Hypothalamus (tissue), 51 donors: ENCODE results near the gene LAMA1.

Experiments used
- DNase-seq, 51 donors: peaks; one replicate each; lab custom pipeline; 2025; lab: John Stamatoyannopoulos, UW

LAMA1 gene

GRCh38 chr18:7116001-7116730 lies 1.4 kb downstream of the LAMA1 start:
- DNase-seq: peak in 2 of 51 donors; percentile 1 to 13

DNA sequence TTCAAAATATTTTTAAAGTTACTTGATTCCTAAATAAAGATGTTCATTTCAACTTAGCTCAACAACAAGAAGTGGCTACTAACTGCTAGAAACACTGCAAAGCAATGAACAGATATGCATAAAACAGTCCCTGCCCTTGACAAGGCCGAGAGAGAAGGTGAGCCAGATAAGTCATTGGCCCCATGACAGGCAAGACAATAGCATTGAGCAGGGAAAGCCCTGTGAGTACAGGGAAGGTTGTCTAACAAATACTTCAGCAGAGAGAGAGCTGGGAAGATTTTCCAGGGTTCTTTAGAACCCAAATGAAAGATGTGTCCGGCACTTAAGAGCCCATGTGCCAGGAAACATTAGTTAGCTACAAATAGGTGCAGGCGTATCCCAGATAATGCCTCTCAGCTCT lies 4.7 kb downstream of the LAMA1 start:
- no peak for DNase-seq

DNA sequence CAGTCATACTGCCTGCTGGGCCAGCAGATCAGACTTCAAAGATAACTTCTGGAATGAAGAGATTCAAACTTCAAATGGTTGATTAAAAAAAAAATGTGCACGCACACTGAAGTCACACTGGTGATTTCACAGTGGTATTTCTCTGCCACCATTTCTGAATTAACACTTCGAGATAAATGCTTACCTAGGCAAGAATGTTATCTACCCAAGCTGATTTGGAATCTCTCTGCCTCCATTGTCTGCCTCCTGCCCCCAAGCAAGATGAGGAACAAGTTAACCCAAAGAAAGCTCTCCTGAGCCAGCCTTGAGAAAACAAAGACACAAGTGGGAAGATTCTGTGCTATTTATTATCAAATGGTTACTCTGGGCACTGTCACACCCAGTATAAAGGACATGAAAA lies 6.5 kb downstream of the LAMA1 start:
- no peak for DNase-seq

DNA sequence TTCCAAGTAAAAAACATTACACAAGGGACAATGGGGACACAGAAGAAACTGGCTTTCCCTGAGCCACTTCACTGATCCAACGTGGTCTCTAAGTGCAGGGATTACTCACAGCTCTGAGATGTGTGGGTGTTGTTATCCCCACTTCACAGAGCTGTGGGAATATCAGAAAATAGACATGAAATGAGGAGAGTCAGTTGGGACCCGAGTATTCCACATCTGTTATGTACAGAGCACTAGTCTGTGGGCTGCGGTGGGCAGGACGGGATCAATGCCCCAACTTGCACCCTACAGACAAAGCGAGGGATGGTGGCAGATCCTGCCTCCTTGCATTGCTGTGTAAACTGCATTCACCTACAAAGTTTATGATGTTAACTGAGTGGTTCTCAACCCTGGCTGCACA lies 11.7 kb downstream of the LAMA1 start:
- DNase-seq: no peak

- DNase-seq: no peak
Measured at GRCh38 chr18:7105268-7105667, 12.3 kb downstream of the LAMA1 start.

GRCh38 chr18:7104649-7105048 lies 12.9 kb downstream of the LAMA1 start:
- DNase-seq: no peak

DNA sequence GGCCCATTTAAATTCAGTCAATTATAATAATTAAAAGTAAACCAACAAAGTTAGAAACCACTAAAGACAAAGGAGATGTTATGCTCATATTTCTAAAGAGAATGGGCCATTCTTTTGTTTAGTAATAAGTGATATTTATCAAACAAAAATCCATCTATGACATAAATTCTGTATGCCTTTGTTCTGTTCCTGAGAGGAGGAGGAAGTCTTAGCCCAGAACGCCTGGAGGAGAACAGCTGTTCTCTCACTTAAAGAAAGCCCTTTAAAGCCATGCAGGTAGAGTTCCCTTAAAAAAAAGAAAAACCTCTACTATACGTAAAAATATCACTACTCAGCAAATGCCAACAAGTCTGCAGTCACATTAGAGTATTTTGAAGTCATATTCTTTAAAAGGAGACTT lies 15.5 kb downstream of the LAMA1 start:
- DNase-seq: no peak

- no peak for DNase-seq
Measured at GRCh38 chr18:7096838-7097237, 20.8 kb downstream of the LAMA1 start.

- DNase-seq: no peak
Measured at GRCh38 chr18:7094427-7094826, 23.2 kb downstream of the LAMA1 start.

DNA sequence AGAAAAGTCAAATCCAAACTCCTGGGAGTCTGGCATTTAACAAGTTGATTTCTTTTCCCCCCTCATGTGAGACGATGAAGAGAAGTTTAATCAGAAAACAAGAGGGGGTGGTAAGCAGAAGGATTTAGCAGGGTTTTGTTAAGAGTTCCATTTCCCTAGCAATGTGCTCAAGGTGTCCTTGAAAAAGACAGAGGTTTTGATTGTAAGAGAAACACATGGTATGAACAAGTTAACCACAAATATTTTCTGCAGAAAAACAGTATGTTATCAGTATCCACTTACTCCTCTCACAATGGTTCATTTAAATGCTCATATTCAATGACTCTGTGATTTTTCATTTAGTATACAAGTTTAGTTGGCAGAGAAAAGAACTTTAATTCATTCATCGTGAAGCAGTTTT lies 26.8 kb downstream of the LAMA1 start:
- no peak for DNase-seq

DNA sequence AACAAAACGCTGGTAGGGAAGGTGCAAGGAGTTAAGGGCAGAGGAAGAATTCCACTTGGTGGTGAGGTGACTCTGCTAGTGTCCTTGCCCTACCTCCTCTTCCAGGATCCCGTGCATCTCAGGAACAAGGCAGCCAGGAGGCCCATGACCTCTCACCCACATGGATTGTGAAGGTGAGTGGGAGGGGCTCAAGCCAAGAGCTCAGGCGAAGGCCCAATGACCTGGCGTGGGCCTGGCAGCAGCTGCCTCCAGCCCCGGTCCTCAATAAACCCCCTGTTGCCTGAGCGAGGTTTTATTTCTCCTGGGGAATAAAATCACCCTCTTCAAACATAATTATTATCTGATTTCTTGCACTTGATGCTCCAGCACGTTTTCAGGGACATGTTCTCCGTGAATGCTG lies 28.2 kb downstream of the LAMA1 start:
- DNase-seq: no peak

DNA sequence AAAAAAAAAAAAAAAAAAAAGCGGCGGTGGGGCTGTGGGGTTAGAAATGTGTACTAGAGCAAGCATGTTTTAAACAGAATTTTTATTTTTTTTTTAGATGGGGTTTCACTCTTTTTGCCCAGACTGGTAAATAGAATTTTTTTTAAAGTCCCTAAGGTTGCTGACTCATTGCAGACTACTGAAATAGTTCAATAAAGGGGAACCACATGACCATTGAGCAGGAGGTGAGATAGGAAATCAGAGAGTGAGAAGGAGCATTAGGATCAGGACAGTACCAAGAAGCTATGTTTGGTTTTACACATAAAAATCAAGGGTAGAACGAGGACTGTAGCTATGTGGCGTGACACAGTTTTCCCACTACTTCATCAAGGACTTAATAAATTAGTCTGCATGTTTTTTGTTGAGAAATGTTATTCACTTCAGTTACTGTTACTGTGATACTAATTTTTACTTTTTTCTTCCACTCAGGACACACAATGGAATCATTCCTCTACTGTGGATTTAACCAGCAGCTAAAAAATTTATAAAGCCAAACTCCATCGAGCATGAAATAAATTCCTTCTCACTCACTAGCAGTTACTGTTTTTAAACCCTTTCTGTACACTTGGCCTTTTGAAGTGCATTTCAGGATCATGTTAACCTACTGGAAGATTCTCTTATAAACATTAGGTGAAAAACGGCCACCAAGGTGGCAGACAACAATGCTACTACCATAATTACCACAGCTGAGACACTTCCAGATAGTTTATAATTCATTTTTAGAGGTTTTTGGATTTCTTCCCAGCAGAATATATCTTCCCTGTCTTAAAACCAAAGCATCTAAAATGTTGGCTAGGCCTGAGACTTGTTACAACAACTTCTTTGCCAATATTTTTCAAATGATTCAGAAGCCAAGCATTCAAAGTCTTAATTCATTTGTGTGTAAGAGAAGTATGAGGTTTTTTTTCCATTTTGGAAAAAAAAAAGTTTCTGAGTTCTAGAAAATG lies 33.2 kb downstream of the LAMA1 start:
- DNase-seq: no peak

DNA sequence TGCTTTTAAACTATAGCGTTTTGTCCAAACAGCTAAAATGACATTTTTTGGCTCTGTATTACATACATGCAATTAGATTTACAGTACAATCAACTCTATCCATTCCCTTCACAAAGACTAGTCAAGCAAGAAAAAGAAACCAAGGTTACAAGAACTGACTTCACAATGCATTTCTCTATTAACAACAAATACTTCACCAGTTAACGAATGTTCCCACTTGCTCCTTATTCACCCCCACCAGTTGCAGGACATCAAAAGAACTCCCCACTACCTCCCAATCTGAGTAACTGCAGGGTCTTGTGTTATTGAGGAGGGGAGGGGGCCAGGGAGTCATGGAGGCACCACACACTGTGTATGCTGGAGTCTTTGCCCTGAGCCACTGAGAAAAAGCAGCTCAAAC lies 34.9 kb downstream of the LAMA1 start:
- no peak for DNase-seq

- DNase-seq: no peak
Measured at GRCh38 chr18:7079231-7079630, 38.4 kb downstream of the LAMA1 start.

- DNase-seq: no peak
Measured at GRCh38 chr18:7072593-7072992, 45.0 kb downstream of the LAMA1 start.

GRCh38 chr18:7071600-7071999 lies 46.0 kb downstream of the LAMA1 start:
- DNase-seq: no peak

DNA sequence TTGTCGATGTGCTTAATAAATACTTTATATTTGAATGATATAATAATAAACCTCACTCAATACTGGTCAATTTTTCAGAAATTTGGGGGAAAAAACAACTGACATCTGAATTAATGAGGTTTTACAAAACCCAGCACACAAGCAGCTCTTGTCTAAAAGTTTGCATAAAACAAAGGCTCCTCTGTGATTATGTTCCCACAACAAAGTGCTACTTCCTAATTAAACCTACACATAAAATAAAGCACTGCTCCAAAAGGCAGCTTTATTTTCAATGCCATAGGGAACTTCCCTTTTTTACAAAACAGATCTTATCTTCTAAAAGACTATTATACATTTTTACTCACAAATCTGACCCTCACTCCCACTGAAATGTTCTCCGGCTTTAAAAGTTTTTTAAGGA lies 47.1 kb downstream of the LAMA1 start:
- no peak for DNase-seq

DNA sequence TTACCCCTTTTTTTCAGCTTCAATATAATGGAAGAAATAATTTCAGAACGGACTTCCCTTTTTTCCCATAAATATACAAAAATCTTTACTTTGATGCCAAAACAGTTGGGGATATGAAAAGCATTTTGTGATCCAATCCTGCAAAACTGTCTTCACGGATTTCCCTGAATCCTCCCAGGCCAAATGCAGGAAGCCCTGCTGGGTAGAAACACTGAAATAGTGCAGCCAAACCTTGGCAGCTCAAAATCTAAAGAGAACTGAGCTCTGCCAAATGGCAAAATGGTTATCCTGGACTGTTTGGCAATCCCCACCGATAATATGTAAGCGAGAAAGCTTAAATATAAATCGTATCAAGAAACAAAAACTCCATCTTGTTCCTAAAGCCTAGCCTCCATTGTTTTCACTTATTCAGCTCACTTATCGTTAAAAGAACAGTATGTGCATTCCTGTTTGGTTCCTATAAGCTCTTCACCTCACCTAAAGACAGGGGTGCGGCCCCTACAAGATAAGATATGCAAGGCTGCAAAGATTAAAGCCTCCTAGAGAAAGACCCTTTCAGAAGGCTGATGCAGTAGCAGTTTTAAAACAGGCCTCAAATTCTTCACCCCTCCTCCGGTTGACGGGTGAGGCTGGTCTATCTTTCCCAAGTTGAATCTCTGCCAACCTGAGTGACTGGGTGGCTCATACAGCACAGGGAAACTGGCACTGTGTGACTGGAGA lies 48.6 kb downstream of the LAMA1 start:
- DNase-seq: no peak

DNA sequence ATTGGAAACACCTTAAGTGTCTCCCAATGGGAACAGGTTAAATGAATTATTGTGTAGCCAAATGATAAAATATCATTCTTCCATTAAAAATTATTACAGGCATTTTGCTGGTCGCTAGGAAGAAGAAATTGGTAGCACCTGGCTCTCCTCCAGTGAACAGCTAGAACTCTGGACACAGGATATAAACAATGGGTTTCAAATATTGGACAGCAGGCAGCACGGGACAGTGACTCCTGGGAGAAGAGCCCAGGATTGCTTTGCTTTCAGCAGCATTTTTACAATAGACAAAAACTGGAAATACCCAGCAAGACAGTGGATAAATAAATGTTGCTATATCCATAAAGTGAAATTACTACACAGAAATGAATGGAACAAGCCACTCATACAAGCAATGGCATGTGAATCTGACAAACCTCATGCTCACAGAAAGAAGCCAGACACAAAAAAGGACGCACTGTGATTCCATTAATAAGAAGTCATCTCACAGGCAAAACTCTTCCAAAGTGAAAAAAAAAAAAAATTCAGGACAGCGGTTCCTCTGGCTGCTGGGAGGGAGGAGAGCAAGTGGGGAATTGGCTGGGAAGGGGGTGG lies 50.5 kb downstream of the LAMA1 start:
- no peak for DNase-seq

DNA sequence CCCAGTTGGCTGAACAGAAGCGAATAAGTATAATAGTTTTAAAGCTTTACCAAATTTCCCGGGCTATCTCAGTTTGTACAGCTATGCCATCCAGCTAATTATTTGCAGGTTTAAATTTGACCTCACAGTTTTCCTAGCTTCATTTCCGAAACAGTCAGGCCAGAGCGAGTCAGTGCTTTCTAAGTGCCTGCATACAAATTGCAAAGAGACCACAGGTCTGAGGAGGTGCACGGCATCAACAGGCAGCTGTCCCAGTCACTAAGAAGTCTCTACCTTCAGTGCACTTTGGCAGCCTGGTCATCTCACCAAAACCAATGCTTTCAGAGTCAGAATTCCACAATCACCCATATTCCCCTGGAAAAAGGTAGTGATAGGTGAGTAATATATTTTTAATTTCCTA lies 51.9 kb downstream of the LAMA1 start:
- no peak for DNase-seq

DNA sequence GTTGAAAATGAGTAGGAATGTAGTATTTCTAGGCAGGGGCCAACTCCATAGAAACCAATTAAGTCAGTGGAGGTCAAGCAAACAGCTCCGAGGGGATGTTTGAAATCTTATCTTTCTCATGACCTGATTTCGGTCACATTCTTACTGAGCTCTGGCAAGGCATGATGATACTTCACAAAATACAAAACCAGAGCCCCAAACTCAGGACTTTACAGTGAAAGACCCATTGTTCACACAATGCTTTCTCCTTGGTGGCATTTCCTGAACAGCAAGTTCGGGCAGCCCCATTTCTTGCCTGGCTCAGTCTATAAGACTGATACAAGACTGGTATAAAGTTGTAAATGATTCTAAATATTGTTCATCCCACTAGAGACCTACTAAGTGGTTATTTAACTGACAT lies 53.3 kb downstream of the LAMA1 start:
- DNase-seq: no peak
